HepG2 (cell line): ENCODE data around the gene ANKRD11. TPM values are rescaled to one million over a fixed set of nuclear protein-coding genes. Genes with fewer than 3 reads are reported as not detected.

Source experiments
- HES4 ChIP-seq: sonication (generic); formaldehyde crosslinking; IDR thresholded peaks from 2 replicates; pipeline ENCODE4 v1.9.0; 2021; ENCODE audit warnings: mild to moderate bottlenecking, missing genetic modification reagents, borderline replicate concordance
- IRX3 ChIP-seq: sonication (generic); formaldehyde crosslinking; IDR thresholded peaks from 2 replicates; pipeline ENCODE4 v1.8.1; 2023; ENCODE audit warnings: mild to moderate bottlenecking, low read depth, missing genetic modification reagents, borderline replicate concordance
- KLF15 ChIP-seq: sonication (generic); formaldehyde crosslinking; IDR thresholded peaks from 2 replicates; pipeline ENCODE4 v1.8.1; 2023; ENCODE audit warnings: borderline replicate concordance, mild to moderate bottlenecking, inconsistent platforms, missing genetic modification reagents, mixed read lengths
- MBNL3 ChIP-seq: fragments of 250-450 bp; sonication (Bioruptor Pico); conservative IDR thresholded peaks from 2 replicates; pipeline ENCODE4 v1.8.0; 2022; ENCODE audit warnings: mild to moderate bottlenecking, inconsistent platforms
- NCOA2 ChIP-seq: sonication (generic); formaldehyde crosslinking; IDR thresholded peaks from 2 replicates; pipeline ENCODE4 v1.8.0; 2022; ENCODE audit warnings: inconsistent platforms
- POLR2AphosphoS5 ChIP-seq: IDR thresholded peaks from 2 replicates; pipeline ENCODE4 v1.6.1; 2012; ENCODE audit warnings: low read depth, low read length
- RAD21 ChIP-seq: fragments of 450-650 bp; formaldehyde crosslinking; IDR thresholded peaks from 2 replicates; pipeline ENCODE4 v1.5.0; 2020; ENCODE audit warnings: mild to moderate bottlenecking
- SALL1 ChIP-seq: sonication (generic); formaldehyde crosslinking; IDR thresholded peaks from 2 replicates; pipeline ENCODE4 v1.8.0; 2022; ENCODE audit warnings: mild to moderate bottlenecking, missing genetic modification reagents
- SRY ChIP-seq: sonication (generic); formaldehyde crosslinking; IDR thresholded peaks from 2 replicates; pipeline ENCODE4 v1.8.0; 2022; ENCODE audit warnings: mild to moderate bottlenecking, missing genetic modification reagents
- ZBTB42 ChIP-seq: sonication (generic); formaldehyde crosslinking; IDR thresholded peaks from 2 replicates; pipeline ENCODE4 v1.5.0; 2020; ENCODE audit warnings: mild to moderate bottlenecking, missing genetic modification reagents
- ZFP36L1 ChIP-seq: sonication (generic); formaldehyde crosslinking; IDR thresholded peaks from 2 replicates; pipeline ENCODE4 v1.8.0; 2022; ENCODE audit warnings: mild to moderate bottlenecking, missing genetic modification reagents, moderate library complexity
- ZNF124 ChIP-seq: sonication (generic); formaldehyde crosslinking; IDR thresholded peaks from 2 replicates; pipeline ENCODE4 v1.4.0; 2020; ENCODE audit warnings: missing genetic modification reagents
- ZNF326 ChIP-seq: sonication (generic); formaldehyde crosslinking; IDR thresholded peaks from 2 replicates; pipeline ENCODE4 v1.4.0; 2020; ENCODE audit warnings: missing genetic modification reagents, borderline replicate concordance
- ZNF672 ChIP-seq: sonication (generic); formaldehyde crosslinking; IDR thresholded peaks from 2 replicates; pipeline ENCODE4 v1.8.1; 2022; ENCODE audit warnings: missing genetic modification reagents
- ZNF782 ChIP-seq: sonication (generic); formaldehyde crosslinking; IDR thresholded peaks from 2 replicates; pipeline ENCODE4 v1.4.0; 2020; ENCODE audit warnings: missing genetic modification reagents, mild to moderate bottlenecking, borderline replicate concordance
- polyA plus RNA-seq, 8 experiments: library from polyadenylated mRNA; depleted of rRNA in 3 of 8; stranded (reverse) in 7 of 8; unstranded in 1 of 8; fragments of >200 nt; fragmentation: Illumina TruSeq in 4 of 8; extraction: Trizol in 4 of 8; gene quantifications; 2 replicates each; pipeline versions ENCODE4 v1.2.1 to v1.2.3, GENCODE V29; 2011 to 2016; ENCODE audit warnings: low read depth in 4 of 8, missing spikeins in 1 of 8, mixed read lengths in 1 of 8; ENCODE audit not compliant: insufficient read depth in 1 of 8
- total RNA-seq, 5 experiments: library from RNA; depleted of rRNA; stranded (reverse); fragments of >200 nt; fragmentation: Illumina TruSeq; extraction: Trizol; gene quantifications; 2 replicates each; pipeline ENCODE4 v1.2.3, GENCODE V29; 2016; ENCODE audit warnings: low read depth in 1 of 5
- TF ChIP-seq, protein P1 (sequence below): sonication (generic); formaldehyde crosslinking; IDR thresholded peaks from 2 replicates; pipeline ENCODE4 v1.4.0; 2020; ENCODE audit warnings: missing genetic modification reagents, mild to moderate bottlenecking, borderline replicate concordance
- TF ChIP-seq, protein P2 (sequence below): sonication (generic); formaldehyde crosslinking; IDR thresholded peaks from 2 replicates; pipeline ENCODE4 v1.9.0; 2021; ENCODE audit warnings: missing genetic modification reagents, borderline replicate concordance
- TF ChIP-seq, protein P3 (sequence below): sonication (generic); formaldehyde crosslinking; IDR thresholded peaks from 2 replicates; pipeline ENCODE4 v1.4.0; 2020; ENCODE audit warnings: missing genetic modification reagents
- TF ChIP-seq, protein P4 (sequence below): sonication (generic); formaldehyde crosslinking; IDR thresholded peaks from 2 replicates; pipeline ENCODE4 v1.9.0; 2021; ENCODE audit warnings: mild to moderate bottlenecking, missing genetic modification reagents

The ANKRD11 gene
- total and polyA plus RNA-seq, 2 of the 13 experiments (the other 11 are each of a cell fraction or from before 2014, with no cell fraction given): 21.4 to 38.4 TPM

DNA sequence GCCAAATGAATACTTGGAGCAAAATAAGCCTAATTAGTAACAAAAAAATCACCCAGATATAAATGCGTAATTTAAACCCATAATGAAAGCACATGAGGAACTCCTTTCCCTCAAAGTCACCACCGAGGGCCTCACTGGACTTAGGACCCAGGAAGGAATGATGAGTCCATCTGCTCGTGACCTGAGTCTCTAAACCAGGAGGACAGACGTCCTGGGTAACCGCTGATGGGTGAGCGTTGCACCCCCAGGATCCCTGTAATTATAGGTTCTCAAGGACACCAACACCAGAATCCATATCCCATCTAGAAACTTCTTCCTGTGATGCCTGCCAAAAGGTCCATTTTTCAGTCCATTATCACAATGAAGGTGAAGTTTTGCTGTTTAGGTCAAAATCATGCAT lies 151.5 kb downstream of the ANKRD11 start (continued):
- TF ChIP-seq, protein P1, sequence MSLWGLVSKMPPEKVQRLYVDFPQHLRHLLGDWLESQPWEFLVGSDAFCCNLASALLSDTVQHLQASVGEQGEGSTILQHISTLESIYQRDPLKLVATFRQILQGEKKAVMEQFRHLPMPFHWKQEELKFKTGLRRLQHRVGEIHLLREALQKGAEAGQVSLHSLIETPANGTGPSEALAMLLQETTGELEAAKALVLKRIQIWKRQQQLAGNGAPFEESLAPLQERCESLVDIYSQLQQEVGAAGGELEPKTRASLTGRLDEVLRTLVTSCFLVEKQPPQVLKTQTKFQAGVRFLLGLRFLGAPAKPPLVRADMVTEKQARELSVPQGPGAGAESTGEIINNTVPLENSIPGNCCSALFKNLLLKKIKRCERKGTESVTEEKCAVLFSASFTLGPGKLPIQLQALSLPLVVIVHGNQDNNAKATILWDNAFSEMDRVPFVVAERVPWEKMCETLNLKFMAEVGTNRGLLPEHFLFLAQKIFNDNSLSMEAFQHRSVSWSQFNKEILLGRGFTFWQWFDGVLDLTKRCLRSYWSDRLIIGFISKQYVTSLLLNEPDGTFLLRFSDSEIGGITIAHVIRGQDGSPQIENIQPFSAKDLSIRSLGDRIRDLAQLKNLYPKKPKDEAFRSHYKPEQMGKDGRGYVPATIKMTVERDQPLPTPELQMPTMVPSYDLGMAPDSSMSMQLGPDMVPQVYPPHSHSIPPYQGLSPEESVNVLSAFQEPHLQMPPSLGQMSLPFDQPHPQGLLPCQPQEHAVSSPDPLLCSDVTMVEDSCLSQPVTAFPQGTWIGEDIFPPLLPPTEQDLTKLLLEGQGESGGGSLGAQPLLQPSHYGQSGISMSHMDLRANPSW (CRISPR knock-in tag): no peak
- no peak for TF ChIP-seq ZNF326 (CRISPR knock-in tag)
- no peak for TF ChIP-seq MBNL3 (CRISPR knock-in tag)
- no peak for TF ChIP-seq ZNF782
- TF ChIP-seq, protein P2, sequence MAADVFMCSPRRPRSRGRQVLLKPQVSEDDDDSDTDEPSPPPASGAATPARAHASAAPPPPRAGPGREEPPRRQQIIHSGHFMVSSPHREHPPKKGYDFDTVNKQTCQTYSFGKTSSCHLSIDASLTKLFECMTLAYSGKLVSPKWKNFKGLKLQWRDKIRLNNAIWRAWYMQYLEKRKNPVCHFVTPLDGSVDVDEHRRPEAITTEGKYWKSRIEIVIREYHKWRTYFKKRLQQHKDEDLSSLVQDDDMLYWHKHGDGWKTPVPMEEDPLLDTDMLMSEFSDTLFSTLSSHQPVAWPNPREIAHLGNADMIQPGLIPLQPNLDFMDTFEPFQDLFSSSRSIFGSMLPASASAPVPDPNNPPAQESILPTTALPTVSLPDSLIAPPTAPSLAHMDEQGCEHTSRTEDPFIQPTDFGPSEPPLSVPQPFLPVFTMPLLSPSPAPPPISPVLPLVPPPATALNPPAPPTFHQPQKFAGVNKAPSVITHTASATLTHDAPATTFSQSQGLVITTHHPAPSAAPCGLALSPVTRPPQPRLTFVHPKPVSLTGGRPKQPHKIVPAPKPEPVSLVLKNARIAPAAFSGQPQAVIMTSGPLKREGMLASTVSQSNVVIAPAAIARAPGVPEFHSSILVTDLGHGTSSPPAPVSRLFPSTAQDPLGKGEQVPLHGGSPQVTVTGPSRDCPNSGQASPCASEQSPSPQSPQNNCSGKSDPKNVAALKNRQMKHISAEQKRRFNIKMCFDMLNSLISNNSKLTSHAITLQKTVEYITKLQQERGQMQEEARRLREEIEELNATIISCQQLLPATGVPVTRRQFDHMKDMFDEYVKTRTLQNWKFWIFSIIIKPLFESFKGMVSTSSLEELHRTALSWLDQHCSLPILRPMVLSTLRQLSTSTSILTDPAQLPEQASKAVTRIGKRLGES (CRISPR knock-in tag): no peak
- peak; percentile 86 for TF ChIP-seq SALL1 (CRISPR knock-in tag)
- no peak for TF ChIP-seq POLR2AphosphoS5
- TF ChIP-seq ZNF124: no peak
- no peak for TF ChIP-seq KLF15 (CRISPR knock-in tag)
- no peak for TF ChIP-seq SRY (CRISPR knock-in tag)
- TF ChIP-seq, protein P3, sequence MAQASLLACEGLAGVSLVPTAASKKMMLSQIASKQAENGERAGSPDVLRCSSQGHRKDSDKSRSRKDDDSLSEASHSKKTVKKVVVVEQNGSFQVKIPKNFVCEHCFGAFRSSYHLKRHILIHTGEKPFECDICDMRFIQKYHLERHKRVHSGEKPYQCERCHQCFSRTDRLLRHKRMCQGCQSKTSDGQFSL (CRISPR knock-in tag): 0 out of 2 replicates have a peak, but pooled peaks have one; percentile 39
- TF ChIP-seq ZNF672 (CRISPR knock-in tag): no peak
- TF ChIP-seq IRX3 (CRISPR knock-in tag): no peak
- TF ChIP-seq ZFP36L1 (CRISPR knock-in tag): peak; percentile 71; the same call in 1 of the 2 replicates
- TF ChIP-seq NCOA2 (CRISPR knock-in tag): 0 out of 2 replicates have a peak, but pooled peaks have one; percentile 21
- no peak for TF ChIP-seq HES4 (CRISPR knock-in tag)
- no peak for TF ChIP-seq ZBTB42 (CRISPR knock-in tag)
- TF ChIP-seq, protein P4, sequence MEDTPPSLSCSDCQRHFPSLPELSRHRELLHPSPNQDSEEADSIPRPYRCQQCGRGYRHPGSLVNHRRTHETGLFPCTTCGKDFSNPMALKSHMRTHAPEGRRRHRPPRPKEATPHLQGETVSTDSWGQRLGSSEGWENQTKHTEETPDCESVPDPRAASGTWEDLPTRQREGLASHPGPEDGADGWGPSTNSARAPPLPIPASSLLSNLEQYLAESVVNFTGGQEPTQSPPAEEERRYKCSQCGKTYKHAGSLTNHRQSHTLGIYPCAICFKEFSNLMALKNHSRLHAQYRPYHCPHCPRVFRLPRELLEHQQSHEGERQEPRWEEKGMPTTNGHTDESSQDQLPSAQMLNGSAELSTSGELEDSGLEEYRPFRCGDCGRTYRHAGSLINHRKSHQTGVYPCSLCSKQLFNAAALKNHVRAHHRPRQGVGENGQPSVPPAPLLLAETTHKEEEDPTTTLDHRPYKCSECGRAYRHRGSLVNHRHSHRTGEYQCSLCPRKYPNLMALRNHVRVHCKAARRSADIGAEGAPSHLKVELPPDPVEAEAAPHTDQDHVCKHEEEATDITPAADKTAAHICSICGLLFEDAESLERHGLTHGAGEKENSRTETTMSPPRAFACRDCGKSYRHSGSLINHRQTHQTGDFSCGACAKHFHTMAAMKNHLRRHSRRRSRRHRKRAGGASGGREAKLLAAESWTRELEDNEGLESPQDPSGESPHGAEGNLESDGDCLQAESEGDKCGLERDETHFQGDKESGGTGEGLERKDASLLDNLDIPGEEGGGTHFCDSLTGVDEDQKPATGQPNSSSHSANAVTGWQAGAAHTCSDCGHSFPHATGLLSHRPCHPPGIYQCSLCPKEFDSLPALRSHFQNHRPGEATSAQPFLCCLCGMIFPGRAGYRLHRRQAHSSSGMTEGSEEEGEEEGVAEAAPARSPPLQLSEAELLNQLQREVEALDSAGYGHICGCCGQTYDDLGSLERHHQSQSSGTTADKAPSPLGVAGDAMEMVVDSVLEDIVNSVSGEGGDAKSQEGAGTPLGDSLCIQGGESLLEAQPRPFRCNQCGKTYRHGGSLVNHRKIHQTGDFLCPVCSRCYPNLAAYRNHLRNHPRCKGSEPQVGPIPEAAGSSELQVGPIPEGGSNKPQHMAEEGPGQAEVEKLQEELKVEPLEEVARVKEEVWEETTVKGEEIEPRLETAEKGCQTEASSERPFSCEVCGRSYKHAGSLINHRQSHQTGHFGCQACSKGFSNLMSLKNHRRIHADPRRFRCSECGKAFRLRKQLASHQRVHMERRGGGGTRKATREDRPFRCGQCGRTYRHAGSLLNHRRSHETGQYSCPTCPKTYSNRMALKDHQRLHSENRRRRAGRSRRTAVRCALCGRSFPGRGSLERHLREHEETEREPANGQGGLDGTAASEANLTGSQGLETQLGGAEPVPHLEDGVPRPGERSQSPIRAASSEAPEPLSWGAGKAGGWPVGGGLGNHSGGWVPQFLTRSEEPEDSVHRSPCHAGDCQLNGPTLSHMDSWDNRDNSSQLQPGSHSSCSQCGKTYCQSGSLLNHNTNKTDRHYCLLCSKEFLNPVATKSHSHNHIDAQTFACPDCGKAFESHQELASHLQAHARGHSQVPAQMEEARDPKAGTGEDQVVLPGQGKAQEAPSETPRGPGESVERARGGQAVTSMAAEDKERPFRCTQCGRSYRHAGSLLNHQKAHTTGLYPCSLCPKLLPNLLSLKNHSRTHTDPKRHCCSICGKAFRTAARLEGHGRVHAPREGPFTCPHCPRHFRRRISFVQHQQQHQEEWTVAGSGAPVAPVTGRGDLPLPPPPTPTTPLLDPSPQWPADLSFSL (CRISPR knock-in tag): no peak
- TF ChIP-seq RAD21 (CRISPR knock-in tag): no peak; the same call in 1 of the 2 replicates
